GM12878 (cell line): Measurements from ENCODE around the gene PHLPP1. TPM values are rescaled to one million over a fixed set of nuclear protein-coding genes. Genes with fewer than 3 reads are reported as not detected.

Source experiments
- ATAC-seq: fragments of 200-7000 bp; cut with Tn5 transposase; 3 replicates; pipeline ENCODE4 v1.9.1; 2020; ENCODE audit warnings: mild to moderate bottlenecking, moderate library complexity
- BruUV-seq: library from RNA; stranded (reverse); fragments of 400-500 nt; replicated peaks from 2 replicates; lab custom pipeline; 2021; lab: Mats Ljungman, UMichigan
- CTCF ChIA-PET: fragments of 300-600 bp; sonication (Branson Sonifier 250); formaldehyde crosslinking; extraction: SDS; loops from one replicate; lab custom pipeline; 2021; ENCODE audit warnings: inconsistent platforms; lab: Yijun Ruan, JAX
- POLR2A ChIA-PET: fragments of 350-600 bp; formaldehyde crosslinking; extraction: SDS; loops from one replicate; lab custom pipeline; 2021; ENCODE audit warnings: inconsistent platforms; lab: Charles Lee
- RAD21 ChIA-PET: fragments of 300-600 bp; sonication (Branson Sonifier 250); formaldehyde crosslinking; loops from one replicate; lab custom pipeline; 2023; ENCODE audit warnings: antibody characterized with exemption; ENCODE audit not compliant: unreplicated experiment; lab: Charles Lee
- SMC1A ChIA-PET: fragments of 300-600 bp; sonication (Branson Sonifier 250); formaldehyde crosslinking; loops from one replicate; lab custom pipeline; 2023; ENCODE audit not compliant: unreplicated experiment, uncharacterized antibody; lab: Charles Lee
- DNase-seq: peaks from one replicate; pipeline ENCODE4 v3.0.0-alpha.2; 2011; ENCODE audit warnings: low read depth, low spot score
- FAIRE-seq: peaks from 3 replicates; lab custom pipeline; 2011; peaks lifted over from hg19 to GRCh38; lab: Jason Lieb, UNC
- H2AFZ ChIP-seq: 2 replicates; pipeline ENCODE4 v1.6.0; 2011; ENCODE audit warnings: low read depth, low read length, control low read depth; ENCODE audit not compliant: control insufficient read depth
- H3K27ac ChIP-seq: 2 replicates; pipeline ENCODE4 v1.5.1; 2011; ENCODE audit warnings: control low read depth; ENCODE audit not compliant: control insufficient read depth, insufficient read depth
- H3K27me3 ChIP-seq, 2 experiments: replicated peaks in 1 of 2; 2 replicates each; pipeline versions ENCODE4 v1.6.0 to v1.6.1; 2011; ENCODE audit warnings: low read length in 1 of 2; ENCODE audit not compliant: control insufficient read depth in 2 of 2, insufficient read depth in 2 of 2
- H3K36me3 ChIP-seq, 2 experiments: 2 replicates each; pipeline ENCODE4 v1.5.1; 2011; ENCODE audit warnings: low read length in 1 of 2; ENCODE audit not compliant: control insufficient read depth in 2 of 2, insufficient read depth in 2 of 2
- H3K4me1 ChIP-seq: 2 replicates; pipeline ENCODE4 v1.6.1; 2011; ENCODE audit warnings: mild to moderate bottlenecking, low read length, moderate library complexity, mixed read lengths; ENCODE audit not compliant: control insufficient read depth, insufficient read depth
- H3K4me2 ChIP-seq: 2 replicates; pipeline ENCODE4 v1.6.0; 2011; ENCODE audit warnings: control low read depth; ENCODE audit not compliant: control insufficient read depth, insufficient read depth
- H3K4me3 ChIP-seq: fragments of 200-600 bp; sonication (generic); 2 replicates; pipeline ENCODE4 v1.5.1; 2016
- H3K79me2 ChIP-seq: 2 replicates; pipeline ENCODE4 v1.6.0; 2011; ENCODE audit warnings: low read length; ENCODE audit not compliant: control insufficient read depth, insufficient read depth
- H3K9ac ChIP-seq: 2 replicates; pipeline ENCODE4 v1.8.0; 2011; ENCODE audit warnings: low read length, control low read depth, mixed read lengths; ENCODE audit not compliant: control insufficient read depth, insufficient read depth
- H3K9me3 ChIP-seq: replicated peaks from 3 replicates; pipeline ENCODE4 v1.5.1; 2011; ENCODE audit warnings: mild to moderate bottlenecking, low read length; ENCODE audit not compliant: control insufficient read depth, insufficient read depth
- H4K20me1 ChIP-seq: 2 replicates; pipeline ENCODE4 v1.6.0; 2011; ENCODE audit not compliant: control insufficient read depth, insufficient read depth
- FOXK2 ChIP-seq: fragments of 450-650 bp; IDR thresholded peaks from 2 replicates; pipeline ENCODE4 v1.6.1; 2017; ENCODE audit warnings: mild to moderate bottlenecking, moderate library complexity
- GABPA ChIP-seq: IDR thresholded peaks from 2 replicates; pipeline ENCODE4 v1.6.1; 2014; ENCODE audit warnings: antibody characterized with exemption, low read depth, mild to moderate bottlenecking, inconsistent platforms
- KLF5 ChIP-seq: fragments of 450-650 bp; IDR thresholded peaks from 2 replicates; pipeline ENCODE4 v1.6.1; 2014; ENCODE audit warnings: mild to moderate bottlenecking; ENCODE audit not compliant: partially characterized antibody
- LARP7 ChIP-seq: fragments of 450-650 bp; IDR thresholded peaks from 2 replicates; pipeline ENCODE4 v1.6.1; 2017; ENCODE audit warnings: mild to moderate bottlenecking
- MTA2 ChIP-seq: fragments of 450-650 bp; IDR thresholded peaks from 2 replicates; pipeline ENCODE4 v1.6.1; 2016; ENCODE audit warnings: low read depth, mild to moderate bottlenecking, moderate library complexity
- NFYA ChIP-seq: IDR thresholded peaks from 2 replicates; pipeline ENCODE4 v1.6.1; 2011; ENCODE audit warnings: low read depth, mild to moderate bottlenecking, low read length, improper control_type of control experiment, borderline replicate concordance
- RBBP5 ChIP-seq: fragments of 200-600 bp; sonication (generic); conservative IDR thresholded peaks from 2 replicates; pipeline ENCODE4 v1.6.1; 2016
- SIN3A ChIP-seq: IDR thresholded peaks from 2 replicates; pipeline ENCODE4 v1.6.1; 2012; ENCODE audit warnings: low read depth, low read length, improper control_type of control experiment
- SIX5 ChIP-seq: IDR thresholded peaks from 2 replicates; pipeline ENCODE4 v1.6.1; 2011; ENCODE audit warnings: mild to moderate bottlenecking, low read depth, low read length, moderate library complexity; ENCODE audit not compliant: severe bottlenecking
- WGBS: methylation state at CpG from one replicate; pipeline ENCODE4 v1.1.6; 2016; ENCODE audit warnings: low lambda C conversion rate; ENCODE audit not compliant: insufficient replicate concordance, insufficient coverage; ENCODE audit errors: missing lambda C conversion rate; 5-methylcytosine and 5-hydroxymethylcytosine counted together
- in situ Hi-C: fragments of 300-500 bp; cut with MboI; formaldehyde crosslinking; loops from 9 replicates; pipeline ENCODE4 v1.14.3; 2018; ENCODE audit warnings: mixed read lengths
- intact Hi-C: fragments of 100-400 bp; cut with micrococcal nuclease; formaldehyde crosslinking; loops from one replicate; pipeline ENCODE4 v1.14.2; 2022; ENCODE audit not compliant: unreplicated experiment
- polyA plus RNA-seq, 11 experiments: library from polyadenylated mRNA; depleted of rRNA in 4 of 11; unstranded in 6 of 11; stranded (reverse) in 5 of 11; fragments of >200 nt; fragmentation: Nextera tagmentation in 4 of 11; fragmentation: Illumina TruSeq in 1 of 11; extraction: Ambion mirVana in 4 of 11; extraction: Trizol in 1 of 11; gene quantifications; 1 replicate in 1 of 11; 2 replicates in 10 of 11; pipeline versions ENCODE4 v1.2.1 to v1.2.3, GENCODE V29; 2011 to 2016; ENCODE audit warnings: inconsistent platforms in 2 of 11, missing spikeins in 2 of 11, low read depth in 1 of 11
- total RNA-seq, 4 experiments: library from RNA; depleted of rRNA in 3 of 4; stranded (reverse); fragments of >200 nt in 3 of 4; fragmentation: Illumina TruSeq in 1 of 4; extraction: Trizol in 1 of 4; gene quantifications; 2 replicates each; pipeline versions ENCODE4 v1.2.1 to v1.2.3, GENCODE V29; 2013 to 2021
- TF ChIP-seq, protein P1 (sequence below): fragments of 450-650 bp; IDR thresholded peaks from 2 replicates; pipeline ENCODE4 v1.6.1; 2016; ENCODE audit warnings: mild to moderate bottlenecking, moderate library complexity, borderline replicate concordance
- TF ChIP-seq, protein P2 (sequence below): IDR thresholded peaks from 2 replicates; pipeline ENCODE4 v1.6.1; 2012; ENCODE audit warnings: low read length, inconsistent platforms
- TF ChIP-seq, protein P3 (sequence below): fragments of 450-650 bp; IDR thresholded peaks from 2 replicates; pipeline ENCODE4 v1.6.1; 2017; ENCODE audit warnings: mild to moderate bottlenecking, moderate library complexity
- TF ChIP-seq, protein P4 (sequence below): IDR thresholded peaks from 2 replicates; pipeline ENCODE4 v1.6.1; 2011; ENCODE audit warnings: borderline replicate concordance, low read depth, mild to moderate bottlenecking, moderate library complexity, low read length; ENCODE audit not compliant: insufficient read depth, poor library complexity, severe bottlenecking

PHLPP1 gene
- total and polyA plus RNA-seq, 10 of the 15 experiments (the other 5 are each of a cell fraction or from before 2014, with no cell fraction given), result 0.42 to 7.0 (median 1.9) TPM

DNA sequence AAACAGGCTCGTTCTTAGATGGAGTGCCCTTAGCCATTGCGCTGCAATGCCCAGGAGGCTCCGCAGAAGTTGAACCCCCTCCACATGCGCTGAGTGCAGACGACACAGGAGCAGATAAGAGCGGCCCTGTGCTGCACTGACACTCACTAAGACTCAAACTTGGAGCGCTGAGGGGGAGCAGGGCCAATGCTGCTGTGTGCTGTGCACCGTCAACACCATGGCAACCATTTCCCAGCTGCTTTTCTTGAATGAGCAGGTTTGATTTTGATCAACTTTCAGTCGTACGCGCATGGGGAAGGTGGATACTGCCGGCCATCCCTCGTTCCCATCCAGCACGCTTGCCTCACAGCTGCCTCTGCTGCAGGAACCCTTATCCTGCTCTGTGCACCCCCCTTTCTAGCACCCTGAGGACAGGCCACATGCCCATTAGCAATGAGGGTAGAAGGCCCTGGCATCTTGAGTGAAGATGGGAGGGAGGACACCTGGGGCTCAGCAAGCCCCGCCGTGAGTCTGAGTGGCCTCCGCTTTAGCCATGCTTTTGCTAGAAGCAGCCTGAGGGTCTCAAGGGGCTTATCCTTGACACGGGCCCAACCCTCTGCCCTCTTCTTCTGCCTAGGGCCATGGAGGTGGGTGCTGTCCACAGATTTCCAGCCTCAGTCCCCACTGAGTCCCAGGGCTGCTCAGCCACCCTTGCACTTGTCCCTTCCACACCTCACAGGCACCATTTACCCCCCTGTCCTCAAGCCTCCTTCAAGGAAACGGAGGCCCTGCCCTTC is 271.9 kb downstream of the PHLPP1 start:
- DNase-seq (no peak), FAIRE-seq (no peak), ATAC-seq (no peak)
- BruUV-seq, result no TSS peak
- CTCF ChIA-PET, result no interaction called here
- H3K79me2 ChIP-seq, result no peaks in the 10 kb centered on the region
- H3K36me3 ChIP-seq, result no peaks in the 10 kb centered on the region
- SMC1A ChIA-PET, result no interaction called here
- RAD21 ChIA-PET, result no interaction called here
- intact Hi-C loops, result loop anchor here (10.0 kb wide), 1 partner anchor 802 kb away; the partner anchor contains the start of genes PIGN and RELCH
- H3K4me1 ChIP-seq, result no peaks in the 10 kb centered on the region
- no peak overlapping the region for H3K9ac ChIP-seq
- H4K20me1 ChIP-seq, result no peaks in the 10 kb centered on the region
- in situ Hi-C loops, result no loop called here
- POLR2A ChIA-PET, result no interaction called here
- no peaks in the 10 kb centered on the region for H3K27me3 ChIP-seq
- H3K4me3 ChIP-seq, result no peak overlapping the region
- no peak overlapping the region for H2AFZ ChIP-seq
- H3K9me3 ChIP-seq, result no peaks in the 10 kb centered on the region
- H3K4me2 ChIP-seq, result no peak overlapping the region
- 55% methylated on average over 19 of the region's 19 CpGs for WGBS
- no peak overlapping the region for H3K27ac ChIP-seq
- TF ChIP-seq NFYA, result no peak
- TF ChIP-seq SIN3A, result no peak
- TF ChIP-seq, protein P1, sequence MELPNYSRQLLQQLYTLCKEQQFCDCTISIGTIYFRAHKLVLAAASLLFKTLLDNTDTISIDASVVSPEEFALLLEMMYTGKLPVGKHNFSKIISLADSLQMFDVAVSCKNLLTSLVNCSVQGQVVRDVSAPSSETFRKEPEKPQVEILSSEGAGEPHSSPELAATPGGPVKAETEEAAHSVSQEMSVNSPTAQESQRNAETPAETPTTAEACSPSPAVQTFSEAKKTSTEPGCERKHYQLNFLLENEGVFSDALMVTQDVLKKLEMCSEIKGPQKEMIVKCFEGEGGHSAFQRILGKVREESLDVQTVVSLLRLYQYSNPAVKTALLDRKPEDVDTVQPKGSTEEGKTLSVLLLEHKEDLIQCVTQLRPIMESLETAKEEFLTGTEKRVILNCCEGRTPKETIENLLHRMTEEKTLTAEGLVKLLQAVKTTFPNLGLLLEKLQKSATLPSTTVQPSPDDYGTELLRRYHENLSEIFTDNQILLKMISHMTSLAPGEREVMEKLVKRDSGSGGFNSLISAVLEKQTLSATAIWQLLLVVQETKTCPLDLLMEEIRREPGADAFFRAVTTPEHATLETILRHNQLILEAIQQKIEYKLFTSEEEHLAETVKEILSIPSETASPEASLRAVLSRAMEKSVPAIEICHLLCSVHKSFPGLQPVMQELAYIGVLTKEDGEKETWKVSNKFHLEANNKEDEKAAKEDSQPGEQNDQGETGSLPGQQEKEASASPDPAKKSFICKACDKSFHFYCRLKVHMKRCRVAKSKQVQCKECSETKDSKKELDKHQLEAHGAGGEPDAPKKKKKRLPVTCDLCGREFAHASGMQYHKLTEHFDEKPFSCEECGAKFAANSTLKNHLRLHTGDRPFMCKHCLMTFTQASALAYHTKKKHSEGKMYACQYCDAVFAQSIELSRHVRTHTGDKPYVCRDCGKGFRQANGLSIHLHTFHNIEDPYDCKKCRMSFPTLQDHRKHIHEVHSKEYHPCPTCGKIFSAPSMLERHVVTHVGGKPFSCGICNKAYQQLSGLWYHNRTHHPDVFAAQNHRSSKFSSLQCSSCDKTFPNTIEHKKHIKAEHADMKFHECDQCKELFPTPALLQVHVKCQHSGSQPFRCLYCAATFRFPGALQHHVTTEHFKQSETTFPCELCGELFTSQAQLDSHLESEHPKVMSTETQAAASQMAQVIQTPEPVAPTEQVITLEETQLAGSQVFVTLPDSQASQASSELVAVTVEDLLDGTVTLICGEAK, result no peak
- no peak for TF ChIP-seq KLF5
- TF ChIP-seq SIX5, result no peak
- TF ChIP-seq GABPA, result no peak
- TF ChIP-seq, protein P2, sequence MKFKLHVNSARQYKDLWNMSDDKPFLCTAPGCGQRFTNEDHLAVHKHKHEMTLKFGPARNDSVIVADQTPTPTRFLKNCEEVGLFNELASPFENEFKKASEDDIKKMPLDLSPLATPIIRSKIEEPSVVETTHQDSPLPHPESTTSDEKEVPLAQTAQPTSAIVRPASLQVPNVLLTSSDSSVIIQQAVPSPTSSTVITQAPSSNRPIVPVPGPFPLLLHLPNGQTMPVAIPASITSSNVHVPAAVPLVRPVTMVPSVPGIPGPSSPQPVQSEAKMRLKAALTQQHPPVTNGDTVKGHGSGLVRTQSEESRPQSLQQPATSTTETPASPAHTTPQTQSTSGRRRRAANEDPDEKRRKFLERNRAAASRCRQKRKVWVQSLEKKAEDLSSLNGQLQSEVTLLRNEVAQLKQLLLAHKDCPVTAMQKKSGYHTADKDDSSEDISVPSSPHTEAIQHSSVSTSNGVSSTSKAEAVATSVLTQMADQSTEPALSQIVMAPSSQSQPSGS, result no peak
- TF ChIP-seq, protein P3, sequence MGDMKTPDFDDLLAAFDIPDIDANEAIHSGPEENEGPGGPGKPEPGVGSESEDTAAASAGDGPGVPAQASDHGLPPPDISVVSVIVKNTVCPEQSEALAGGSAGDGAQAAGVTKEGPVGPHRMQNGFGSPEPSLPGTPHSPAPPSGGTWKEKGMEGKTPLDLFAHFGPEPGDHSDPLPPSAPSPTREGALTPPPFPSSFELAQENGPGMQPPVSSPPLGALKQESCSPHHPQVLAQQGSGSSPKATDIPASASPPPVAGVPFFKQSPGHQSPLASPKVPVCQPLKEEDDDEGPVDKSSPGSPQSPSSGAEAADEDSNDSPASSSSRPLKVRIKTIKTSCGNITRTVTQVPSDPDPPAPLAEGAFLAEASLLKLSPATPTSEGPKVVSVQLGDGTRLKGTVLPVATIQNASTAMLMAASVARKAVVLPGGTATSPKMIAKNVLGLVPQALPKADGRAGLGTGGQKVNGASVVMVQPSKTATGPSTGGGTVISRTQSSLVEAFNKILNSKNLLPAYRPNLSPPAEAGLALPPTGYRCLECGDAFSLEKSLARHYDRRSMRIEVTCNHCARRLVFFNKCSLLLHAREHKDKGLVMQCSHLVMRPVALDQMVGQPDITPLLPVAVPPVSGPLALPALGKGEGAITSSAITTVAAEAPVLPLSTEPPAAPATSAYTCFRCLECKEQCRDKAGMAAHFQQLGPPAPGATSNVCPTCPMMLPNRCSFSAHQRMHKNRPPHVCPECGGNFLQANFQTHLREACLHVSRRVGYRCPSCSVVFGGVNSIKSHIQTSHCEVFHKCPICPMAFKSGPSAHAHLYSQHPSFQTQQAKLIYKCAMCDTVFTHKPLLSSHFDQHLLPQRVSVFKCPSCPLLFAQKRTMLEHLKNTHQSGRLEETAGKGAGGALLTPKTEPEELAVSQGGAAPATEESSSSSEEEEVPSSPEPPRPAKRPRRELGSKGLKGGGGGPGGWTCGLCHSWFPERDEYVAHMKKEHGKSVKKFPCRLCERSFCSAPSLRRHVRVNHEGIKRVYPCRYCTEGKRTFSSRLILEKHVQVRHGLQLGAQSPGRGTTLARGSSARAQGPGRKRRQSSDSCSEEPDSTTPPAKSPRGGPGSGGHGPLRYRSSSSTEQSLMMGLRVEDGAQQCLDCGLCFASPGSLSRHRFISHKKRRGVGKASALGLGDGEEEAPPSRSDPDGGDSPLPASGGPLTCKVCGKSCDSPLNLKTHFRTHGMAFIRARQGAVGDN, result no peak
- no peak for TF ChIP-seq LARP7
- TF ChIP-seq, protein P4, sequence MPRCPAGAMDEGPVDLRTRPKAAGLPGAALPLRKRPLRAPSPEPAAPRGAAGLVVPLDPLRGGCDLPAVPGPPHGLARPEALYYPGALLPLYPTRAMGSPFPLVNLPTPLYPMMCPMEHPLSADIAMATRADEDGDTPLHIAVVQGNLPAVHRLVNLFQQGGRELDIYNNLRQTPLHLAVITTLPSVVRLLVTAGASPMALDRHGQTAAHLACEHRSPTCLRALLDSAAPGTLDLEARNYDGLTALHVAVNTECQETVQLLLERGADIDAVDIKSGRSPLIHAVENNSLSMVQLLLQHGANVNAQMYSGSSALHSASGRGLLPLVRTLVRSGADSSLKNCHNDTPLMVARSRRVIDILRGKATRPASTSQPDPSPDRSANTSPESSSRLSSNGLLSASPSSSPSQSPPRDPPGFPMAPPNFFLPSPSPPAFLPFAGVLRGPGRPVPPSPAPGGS, result no peak
- no peak for TF ChIP-seq FOXK2
- no peak for TF ChIP-seq MTA2
- no peak for TF ChIP-seq RBBP5
